ENCODE data around the gene TMEM239. TPM values are rescaled to one million over a fixed set of nuclear protein-coding genes. Genes with fewer than 3 reads are reported as not detected.

The TMEM239 gene
- total and polyA plus RNA-seq, 8 donors, result 0.18 TPM; not detected in 7

GRCh38 chr20:2771631-2772080 is 44.5 kb upstream of the TMEM239 start:
- no peaks in the 10 kb centered on the region for H3K36me3 ChIP-seq
- no peak overlapping the region for H3K4me3 ChIP-seq
- intact Hi-C loops (cut with DNase I; ENCODE audit: low total_unique reads), result no loop called here
- TF ChIP-seq EP300 (IDR thresholded peaks at IDR 0.05) (no peak), POLR2A (IDR thresholded peaks at IDR 0.05) (no peak), POLR2AphosphoS5 (IDR thresholded peaks at IDR 0.05) (no peak), CTCF (IDR thresholded peaks at IDR 0.05) (no peak)
- WGBS, 5 donors, result 40 to 64% (median 57%) methylated on average over 8 to 12 of the region's 12 CpGs
- no peak for DNase-seq
- peaks cover 0 to 18% (median 11%) of the 10 kb centered on the region in 4 donors for H3K4me1 ChIP-seq
- no peak overlapping the region for H3K27ac ChIP-seq
- H3K9me3 ChIP-seq, result peaks cover 0 to 11% (median 8%) of the 10 kb centered on the region in 4 donors
- peaks cover 0 to 53% (median 0%) of the 10 kb centered on the region in 3 donors for H3K27me3 ChIP-seq

- no peak for TF ChIP-seq CTCF (IDR thresholded peaks at IDR 0.05)
- no peak for TF ChIP-seq POLR2A (IDR thresholded peaks at IDR 0.05)
- no peak for TF ChIP-seq EP300 (IDR thresholded peaks at IDR 0.05)
- no peak for TF ChIP-seq POLR2AphosphoS5 (IDR thresholded peaks at IDR 0.05)
- intact Hi-C loops (cut with DNase I; ENCODE audit: low total_unique reads), result no loop called here
- no peak overlapping the region for H3K4me3 ChIP-seq
- DNase-seq, result no peak
- WGBS, 5 donors, result 76 to 94% (median 88%) methylated on average over 9 of the region's 9 CpGs
- no peaks in the 10 kb centered on the region for H3K36me3 ChIP-seq
- no peak overlapping the region for H3K27ac ChIP-seq
- H3K9me3 ChIP-seq, result peaks cover 0 to 11% (median 8%) of the 10 kb centered on the region in 4 donors
- peaks cover 0 to 5% (median under 1%) of the 10 kb centered on the region in 4 donors for H3K4me1 ChIP-seq
- H3K27me3 ChIP-seq, result peaks cover 0 to 34% (median 0%) of the 10 kb centered on the region in 3 donors
Measured at GRCh38 chr20:2773812-2774211, 42.4 kb upstream of the TMEM239 start.

- 78 to 92% (median 85%) methylated on average over 3 of the region's 3 CpGs for WGBS, 5 donors
Measured at GRCh38 chr20:2775139-2775538, 41.0 kb upstream of the TMEM239 start.

GRCh38 chr20:2778602-2779321 is 37.4 kb upstream of the TMEM239 start:
- H3K27me3 ChIP-seq, result peaks cover 0 to 42% (median 0%) of the 10 kb centered on the region in 3 donors
- no peak overlapping the region for H3K4me3 ChIP-seq
- intact Hi-C loops (cut with DNase I; ENCODE audit: low total_unique reads), result no loop called here
- no peaks in the 10 kb centered on the region for H3K36me3 ChIP-seq
- no peak overlapping the region for H3K27ac ChIP-seq
- no peak for DNase-seq
- no peaks in the 10 kb centered on the region for H3K4me1 ChIP-seq
- peaks cover 0 to 11% (median 8%) of the 10 kb centered on the region in 4 donors for H3K9me3 ChIP-seq
- WGBS, 5 donors, result 81 to 85% (median 84%) methylated on average over 10 of the region's 10 CpGs
- no peak for TF ChIP-seq POLR2AphosphoS5 (IDR thresholded peaks at IDR 0.05)
- no peak for TF ChIP-seq CTCF (IDR thresholded peaks at IDR 0.05)
- no peak for TF ChIP-seq EP300 (IDR thresholded peaks at IDR 0.05)
- TF ChIP-seq POLR2A (IDR thresholded peaks at IDR 0.05), result no peak

More at GRCh38 chr20:2775139-2775538, 41.0 kb upstream of the TMEM239 start:
- no peak for DNase-seq
- Histone ChIP-seq H3K4me3 (no peak overlapping the region), H3K27me3 (peaks cover 0 to 26% (median 0%) of the 10 kb centered on the region in 3 donors), H3K27ac (no peak overlapping the region), H3K9me3 (peaks cover 0 to 11% (median 8%) of the 10 kb centered on the region in 4 donors), H3K4me1 (no peaks in the 10 kb centered on the region), H3K36me3 (no peaks in the 10 kb centered on the region)
- intact Hi-C loops (cut with DNase I; ENCODE audit: low total_unique reads), result no loop called here
- TF ChIP-seq EP300 (IDR thresholded peaks at IDR 0.05) (no peak), CTCF (IDR thresholded peaks at IDR 0.05) (no peak), POLR2A (IDR thresholded peaks at IDR 0.05) (no peak), POLR2AphosphoS5 (IDR thresholded peaks at IDR 0.05) (no peak)

Data from stomach (tissue), 9 donors.